NCI-H146 (cell line): ENCODE results near the gene SLC44A4.
A peak's percentile ranks its signal among the peaks of the same experiment; 100 is the strongest.
"Not testable (repeated sequence)": the region's sequence is repeated elsewhere in the genome, so short reads cannot be mapped to it uniquely, and the experiment has no call there.

Experiments used
- DNase-seq: peaks from one replicate; lab custom pipeline; 2025; lab: John Stamatoyannopoulos, UW

Gene SLC44A4

DNA sequence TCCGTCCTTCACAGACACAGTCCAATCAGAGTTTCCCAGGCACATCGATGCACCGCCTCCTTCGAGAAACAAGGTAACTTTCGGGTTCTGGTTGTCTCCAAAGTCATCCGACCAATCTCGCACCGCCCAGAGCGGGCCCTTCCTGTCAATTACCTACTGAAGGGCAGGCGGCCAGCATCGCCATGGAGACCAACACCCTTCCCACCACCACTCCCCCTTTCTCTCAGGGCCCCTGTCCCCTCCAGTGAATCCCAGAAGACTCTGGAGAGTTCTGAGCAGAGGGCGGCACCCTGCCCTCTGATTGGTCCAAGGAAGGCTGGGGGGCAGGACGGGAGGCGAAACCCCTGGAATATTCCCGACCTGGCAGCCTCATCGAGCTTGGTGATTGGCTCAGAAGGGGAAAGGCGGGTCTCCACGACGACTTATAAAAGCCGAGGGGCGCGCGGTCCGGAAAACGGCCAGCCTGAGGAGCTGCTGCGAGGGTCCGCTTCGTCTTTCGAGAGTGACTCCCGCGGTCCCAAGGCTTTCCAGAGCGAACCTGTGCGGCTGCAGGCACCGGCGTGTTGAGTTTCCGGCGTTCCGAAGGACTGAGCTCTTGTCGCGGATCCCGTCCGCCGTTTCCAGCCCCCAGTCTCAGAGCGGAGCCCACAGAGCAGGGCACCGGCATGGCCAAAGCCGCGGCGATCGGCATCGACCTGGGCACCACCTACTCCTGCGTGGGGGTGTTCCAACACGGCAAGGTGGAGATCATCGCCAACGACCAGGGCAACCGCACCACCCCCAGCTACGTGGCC, 51.3 kb downstream of the SLC44A4 start, which contains the start of gene HSPA1B:
Gene HSPA1B, plus strand, starts transcription at position 453 of the 794 bp plus-strand sequence. Its CDS starts 213 bp downstream, at position 666.
- DNase-seq: peak; percentile 100

DNA sequence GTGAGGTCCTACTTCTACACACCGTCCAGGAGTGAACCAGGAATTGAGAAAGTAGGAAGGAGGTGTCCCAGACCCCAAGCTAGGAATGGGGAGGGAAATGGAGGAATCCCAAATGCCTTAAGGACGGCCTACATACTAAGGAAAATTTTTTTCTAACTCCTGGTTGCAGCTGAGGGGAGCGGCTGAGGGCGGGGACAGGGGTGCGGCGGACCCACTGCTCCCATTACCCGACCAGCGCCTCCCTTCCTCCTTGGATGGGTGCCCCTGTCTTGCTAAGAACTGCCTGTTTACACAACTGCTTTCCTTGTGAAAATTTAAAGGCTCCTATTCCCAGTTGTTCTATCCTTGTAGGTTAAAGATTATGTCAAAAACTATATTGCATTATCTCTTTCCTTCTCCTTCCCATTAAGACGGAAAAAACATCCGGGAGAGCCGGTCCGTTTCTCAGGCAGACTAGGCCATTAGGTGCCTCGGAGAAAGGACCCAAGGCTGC, 52.0 kb downstream of the SLC44A4 start:
- DNase-seq: peak; percentile 82

DNA sequence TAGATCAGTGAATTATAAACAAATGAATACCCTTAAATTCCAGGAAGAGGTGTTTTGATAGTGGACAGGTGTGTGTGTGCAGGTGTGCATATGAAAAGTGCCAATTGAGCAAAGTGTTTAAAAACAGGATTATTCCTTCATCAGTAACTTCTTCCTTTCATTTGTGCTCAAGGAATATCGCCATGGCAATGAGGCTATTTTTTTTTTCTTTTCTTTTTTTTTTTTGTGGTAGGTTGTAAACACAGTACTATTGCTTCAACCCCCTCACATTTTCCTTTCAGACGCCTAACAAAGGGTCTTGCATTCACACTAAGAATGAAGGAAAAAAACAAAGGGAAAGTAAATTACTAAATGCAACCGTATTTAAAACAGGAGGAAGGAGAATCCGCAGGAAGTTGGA, 53.2 kb downstream of the SLC44A4 start:
- DNase-seq: no peak

DNA sequence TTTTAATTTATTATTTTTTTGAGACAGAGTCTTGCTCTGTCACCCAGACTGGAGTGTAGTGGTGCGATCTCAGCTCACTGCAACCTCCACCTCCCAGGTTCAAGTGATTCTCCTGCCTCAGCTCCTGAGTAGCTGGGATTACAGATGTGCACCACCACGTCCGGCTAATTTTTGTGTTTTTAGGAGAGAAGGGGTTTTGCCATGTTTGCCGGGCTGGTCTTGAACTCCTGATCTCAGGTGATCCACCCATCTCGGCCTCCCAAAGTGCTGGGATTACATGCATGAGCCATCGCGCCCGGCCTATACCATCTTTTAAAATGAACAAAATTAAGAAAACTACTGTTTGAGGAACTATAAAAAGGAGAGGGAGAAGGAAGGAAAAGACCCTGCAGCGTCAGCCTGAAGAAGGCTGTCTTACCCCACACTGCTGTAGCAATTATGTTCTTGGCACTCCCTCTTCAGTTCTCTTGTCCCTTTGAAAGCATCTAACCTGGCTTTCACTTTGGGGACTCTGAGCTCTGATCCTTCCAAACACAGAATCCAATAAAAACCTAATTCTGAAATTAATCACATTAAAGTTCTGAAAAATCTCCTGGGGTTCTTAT, 55.1 kb downstream of the SLC44A4 start:
- DNase-seq: not testable (repeated sequence)

DNA sequence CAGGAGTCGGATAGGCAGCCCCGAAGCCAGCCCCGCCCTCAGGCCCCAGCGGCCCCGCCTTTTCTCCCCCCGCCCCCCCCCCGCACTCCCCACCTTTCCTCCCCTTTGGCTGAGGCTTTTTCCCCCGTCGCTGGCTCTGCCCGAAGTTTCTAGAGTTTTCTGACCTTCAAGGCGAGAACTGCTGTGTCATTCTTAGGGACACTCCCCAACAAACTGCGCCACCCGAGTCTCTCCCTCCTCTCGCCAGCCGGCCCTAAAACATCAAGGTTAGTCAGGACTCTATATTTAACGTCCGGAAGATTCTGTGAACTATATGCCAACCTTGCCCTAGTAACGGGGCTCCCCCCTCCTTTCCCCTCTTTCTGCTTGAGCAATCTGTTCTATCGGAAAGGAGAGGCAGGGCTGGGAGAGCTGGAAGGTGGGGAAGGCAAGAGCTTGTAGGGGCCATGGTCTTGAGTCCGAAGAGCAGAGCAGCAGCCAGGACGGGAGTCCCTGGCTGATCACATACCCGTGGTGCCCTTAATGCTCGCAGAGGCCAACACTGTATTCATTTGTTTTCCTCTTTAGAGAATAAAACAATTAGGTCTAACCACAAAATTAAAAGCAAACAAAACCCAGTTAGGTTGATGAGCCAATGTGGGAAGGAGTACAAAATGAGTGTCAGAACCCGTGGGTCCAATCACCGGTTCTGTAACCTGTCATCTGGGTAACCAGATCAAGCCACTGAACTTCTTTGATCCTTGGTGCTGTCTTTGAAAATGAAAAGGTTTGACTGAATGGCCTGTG, 56.6 kb downstream of the SLC44A4 start:
- DNase-seq: peak; percentile 60

DNA sequence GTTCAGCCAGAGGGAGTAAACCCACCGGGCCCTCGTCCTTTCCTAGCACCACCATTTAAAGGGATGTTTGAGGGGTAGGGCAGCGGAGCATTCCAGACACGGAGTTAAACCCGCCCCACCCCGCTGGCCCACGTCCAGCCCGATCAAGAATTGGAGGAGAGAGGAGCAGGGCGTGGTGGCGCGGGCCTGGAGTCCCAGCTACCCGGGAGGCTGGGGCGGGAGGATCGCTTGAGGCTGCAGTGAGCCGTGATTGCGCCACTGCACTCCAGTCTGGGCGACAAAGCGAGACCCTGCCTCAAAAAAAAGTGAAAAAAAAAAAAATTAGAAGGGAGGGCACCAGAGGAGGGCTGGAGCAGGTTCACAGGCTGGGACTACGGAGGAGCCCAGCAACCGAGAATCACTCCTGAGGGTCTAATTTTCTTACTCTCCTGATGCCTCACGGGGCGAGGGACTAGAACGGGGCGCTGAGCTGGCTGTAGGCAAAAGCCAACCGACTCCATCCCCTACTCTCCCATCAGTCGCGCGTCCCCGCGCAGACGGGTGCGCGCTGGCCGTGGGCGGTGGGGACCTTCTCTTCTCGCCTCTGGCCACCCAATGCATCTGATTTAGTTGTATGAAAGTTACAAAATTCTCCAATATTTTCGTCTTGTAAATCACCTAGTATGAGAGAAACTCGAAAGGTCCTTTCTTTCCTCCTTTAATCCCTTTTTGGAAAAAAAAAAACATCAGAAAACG, 57.3 kb downstream of the SLC44A4 start:
- DNase-seq: peak; percentile 61

DNA sequence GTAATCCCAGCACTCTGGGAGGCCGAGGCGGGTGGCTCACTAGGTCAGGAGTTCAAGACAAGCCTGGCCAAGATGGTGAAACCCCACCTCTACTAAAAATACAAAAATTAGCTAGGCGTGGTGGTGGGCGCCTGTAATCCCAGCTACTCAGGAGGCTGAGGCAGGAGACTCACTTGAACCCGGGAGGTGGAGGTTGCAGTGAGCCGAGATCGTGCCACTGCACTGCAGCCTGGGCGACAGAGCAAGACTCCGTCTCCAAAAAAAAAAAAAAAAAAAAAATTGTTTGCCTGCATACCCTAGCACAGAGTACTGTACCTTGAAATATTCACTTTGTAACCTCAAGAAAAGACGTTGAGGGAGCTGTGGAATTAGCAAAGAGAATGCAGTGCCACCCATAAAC, 58.4 kb downstream of the SLC44A4 start:
- not testable (repeated sequence) for DNase-seq

DNA sequence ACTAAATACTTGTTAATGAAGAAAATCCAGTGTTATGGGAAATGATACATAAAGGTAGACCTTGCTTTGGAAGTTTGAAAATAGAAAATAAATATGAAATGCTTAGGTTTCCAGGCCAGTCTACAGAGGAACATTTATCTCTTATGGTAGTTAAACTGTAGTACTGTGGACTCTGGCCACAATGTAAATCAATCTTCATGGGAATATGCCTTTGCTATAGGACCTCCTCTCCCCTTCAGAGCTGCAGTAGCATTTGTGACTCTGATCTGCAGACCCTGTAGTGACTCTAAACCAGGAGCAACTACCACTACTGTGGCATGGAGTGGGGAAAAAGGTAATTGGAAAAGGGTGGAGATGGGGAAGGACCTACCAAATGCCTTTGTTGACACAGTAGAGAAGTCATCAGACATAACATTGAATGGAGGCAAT, 58.9 kb downstream of the SLC44A4 start:
- no peak for DNase-seq

DNA sequence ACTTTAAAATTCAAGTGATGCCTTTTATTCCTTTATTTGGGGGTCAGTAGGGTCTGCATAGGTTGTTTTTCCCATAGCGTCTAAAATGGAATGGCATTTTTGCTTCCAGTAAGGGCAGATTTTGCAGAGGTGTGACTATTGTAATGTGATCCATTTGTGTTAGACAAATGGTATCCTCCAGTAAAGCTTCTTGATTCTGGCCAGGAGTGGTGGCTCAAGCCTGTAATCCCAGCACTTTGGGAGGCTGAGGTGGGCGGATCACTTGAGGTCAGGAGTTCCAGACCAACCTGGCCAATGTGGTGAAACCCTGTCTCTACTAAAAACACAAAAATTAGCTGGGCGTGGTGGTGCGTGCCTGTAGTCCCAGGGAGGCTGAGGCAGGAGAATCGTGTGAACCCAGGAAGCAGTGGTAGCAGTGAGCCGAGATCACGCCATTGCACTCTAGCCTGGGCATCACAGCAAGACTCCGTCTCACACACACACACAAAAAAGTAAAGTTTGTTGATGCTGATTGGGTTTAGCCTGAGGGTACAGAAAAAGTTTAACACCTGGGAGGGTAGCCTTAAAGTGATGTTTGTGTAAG, 60.8 kb downstream of the SLC44A4 start:
- DNase-seq: not testable (repeated sequence)

DNA sequence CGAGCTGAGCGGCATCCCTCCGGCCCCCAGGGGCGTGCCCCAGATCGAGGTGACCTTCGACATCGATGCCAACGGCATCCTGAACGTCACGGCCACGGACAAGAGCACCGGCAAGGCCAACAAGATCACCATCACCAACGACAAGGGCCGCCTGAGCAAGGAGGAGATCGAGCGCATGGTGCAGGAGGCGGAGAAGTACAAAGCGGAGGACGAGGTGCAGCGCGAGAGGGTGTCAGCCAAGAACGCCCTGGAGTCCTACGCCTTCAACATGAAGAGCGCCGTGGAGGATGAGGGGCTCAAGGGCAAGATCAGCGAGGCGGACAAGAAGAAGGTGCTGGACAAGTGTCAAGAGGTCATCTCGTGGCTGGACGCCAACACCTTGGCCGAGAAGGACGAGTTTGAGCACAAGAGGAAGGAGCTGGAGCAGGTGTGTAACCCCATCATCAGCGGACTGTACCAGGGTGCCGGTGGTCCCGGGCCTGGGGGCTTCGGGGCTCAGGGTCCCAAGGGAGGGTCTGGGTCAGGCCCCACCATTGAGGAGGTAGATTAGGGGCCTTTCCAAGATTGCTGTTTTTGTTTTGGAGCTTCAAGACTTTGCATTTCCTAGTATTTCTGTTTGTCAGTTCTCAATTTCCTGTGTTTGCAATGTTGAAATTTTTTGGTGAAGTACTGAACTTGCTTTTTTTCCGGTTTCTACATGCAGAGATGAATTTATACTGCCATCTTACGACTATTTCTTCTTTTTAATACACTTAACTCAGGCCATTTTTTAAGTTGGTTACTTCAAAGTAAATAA, 61.5 kb downstream of the SLC44A4 start:
- not testable (repeated sequence) for DNase-seq

DNA sequence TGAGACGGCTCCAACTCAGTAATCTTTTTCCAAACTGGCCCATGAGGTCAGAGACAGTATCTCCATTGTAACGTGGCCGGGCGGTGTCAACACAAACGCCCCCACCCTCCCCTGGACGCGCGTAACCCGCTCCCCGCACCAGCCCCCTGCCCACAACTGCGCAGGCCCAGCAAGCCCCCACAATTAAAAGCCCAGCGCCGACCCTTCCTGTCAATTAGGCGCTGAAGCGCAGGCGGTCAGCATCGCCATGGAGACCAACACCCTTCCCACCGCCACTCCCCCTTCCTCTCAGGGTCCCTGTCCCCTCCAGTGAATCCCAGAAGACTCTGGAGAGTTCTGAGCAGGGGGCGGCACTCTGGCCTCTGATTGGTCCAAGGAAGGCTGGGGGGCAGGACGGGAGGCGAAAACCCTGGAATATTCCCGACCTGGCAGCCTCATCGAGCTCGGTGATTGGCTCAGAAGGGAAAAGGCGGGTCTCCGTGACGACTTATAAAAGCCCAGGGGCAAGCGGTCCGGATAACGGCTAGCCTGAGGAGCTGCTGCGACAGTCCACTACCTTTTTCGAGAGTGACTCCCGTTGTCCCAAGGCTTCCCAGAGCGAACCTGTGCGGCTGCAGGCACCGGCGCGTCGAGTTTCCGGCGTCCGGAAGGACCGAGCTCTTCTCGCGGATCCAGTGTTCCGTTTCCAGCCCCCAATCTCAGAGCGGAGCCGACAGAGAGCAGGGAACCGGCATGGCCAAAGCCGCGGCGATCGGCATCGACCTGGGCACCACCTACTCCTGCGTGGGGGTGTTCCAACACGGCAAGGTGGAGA, 63.6 kb downstream of the SLC44A4 start, which contains the start of the genes HSPA1A and HSPA1L:
Gene HSPA1A, plus strand, starts transcription at position 519 of the 814 bp plus-strand sequence. Its CDS starts 214 bp downstream, at position 733.
Gene HSPA1L, minus strand, starts transcription at position 259 of the 814 bp plus-strand sequence. CDS start 3,311 bp downstream, outside the sequence.
- DNase-seq: peak; percentile 98

DNA sequence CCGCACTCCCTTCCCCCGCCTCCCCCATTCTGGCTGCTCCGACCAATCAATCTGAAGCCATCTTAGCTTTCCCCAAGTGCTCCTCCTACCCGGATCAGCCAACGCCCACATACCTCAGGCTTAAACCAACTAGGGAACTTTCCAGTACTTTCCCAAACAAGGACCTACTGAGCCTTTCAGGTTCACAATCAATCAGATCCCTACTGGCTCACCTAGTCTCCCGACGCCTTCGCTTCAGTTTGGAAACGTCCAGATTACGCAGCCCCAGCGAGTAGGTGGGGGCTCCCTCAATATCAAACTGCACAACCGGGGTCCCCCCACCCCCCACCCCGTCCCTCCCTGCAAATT, 64.1 kb downstream of the SLC44A4 start:
- peak; percentile 97 for DNase-seq

DNA sequence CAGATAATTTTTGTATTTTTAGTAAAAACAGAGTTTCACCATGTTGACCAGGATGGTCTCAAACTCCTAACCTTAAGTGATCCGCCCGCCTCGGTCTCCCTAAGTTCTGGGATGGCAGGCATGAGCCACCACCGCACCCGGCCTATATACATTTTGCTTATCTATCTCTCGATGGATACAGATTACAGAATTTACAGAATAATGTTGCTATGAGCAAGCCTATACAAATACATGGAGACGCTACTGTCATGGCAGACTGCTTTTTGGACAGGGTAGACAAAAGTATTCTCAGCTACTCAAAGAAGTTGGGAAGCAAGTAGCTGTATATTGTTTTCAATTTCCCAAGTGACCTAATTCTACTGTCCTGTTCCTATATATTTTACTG, 65.3 kb downstream of the SLC44A4 start:
- DNase-seq: no peak
